GM18858 (cell line): ENCODE measurements around the gene CCL28.
"Not testable (repeated sequence)": the region's sequence is repeated elsewhere in the genome, so short reads cannot be mapped to it uniquely, and the experiment has no call there.

Experiments
- ATAC-seq: cut with Tn5 transposase; IDR thresholded peaks from one replicate; pipeline ENCODE4 v1.9.1; 2021; ENCODE audit not compliant: unreplicated experiment

Gene CCL28

GRCh38 chr5:43411495-43411894 is 696 bp downstream of the CCL28 start:
- no peak for ATAC-seq

- ATAC-seq: no peak
Observed at GRCh38 chr5:43410414-43410813, 1.8 kb downstream of the CCL28 start.

- ATAC-seq: no peak
Observed at GRCh38 chr5:43409809-43410271, 2.4 kb downstream of the CCL28 start.

- not testable (repeated sequence) for ATAC-seq
Observed at GRCh38 chr5:43402524-43403066, 9.6 kb downstream of the CCL28 start.

GRCh38 chr5:43401827-43402226 is 10.4 kb downstream of the CCL28 start:
- no peak for ATAC-seq

GRCh38 chr5:43400082-43400481 is 12.1 kb downstream of the CCL28 start:
- ATAC-seq: no peak

- ATAC-seq: peak; percentile 91
Observed at GRCh38 chr5:43396762-43397304, 15.4 kb downstream of the CCL28 start.

- no peak for ATAC-seq
Observed at GRCh38 chr5:43390471-43390870, 21.7 kb downstream of the CCL28 start.

GRCh38 chr5:43389679-43390329 is 22.4 kb downstream of the CCL28 start:
- ATAC-seq: peak; percentile 52

GRCh38 chr5:43386960-43387362 is 25.2 kb downstream of the CCL28 start:
- peak; percentile 61 for ATAC-seq

- ATAC-seq: no peak
Observed at GRCh38 chr5:43376496-43377140, 35.6 kb downstream of the CCL28 start.

- no peak for ATAC-seq
Observed at GRCh38 chr5:43371821-43372220, 40.4 kb downstream of the CCL28 start.

- ATAC-seq: no peak
Observed at GRCh38 chr5:43370352-43370751, 41.8 kb downstream of the CCL28 start.

- no peak for ATAC-seq
Observed at GRCh38 chr5:43369651-43370050, 42.5 kb downstream of the CCL28 start.

GRCh38 chr5:43367909-43368669 is 44.1 kb downstream of the CCL28 start:
- no peak for ATAC-seq

GRCh38 chr5:43367453-43367852 is 44.7 kb downstream of the CCL28 start:
- no peak for ATAC-seq

GRCh38 chr5:43366680-43367246 is 45.4 kb downstream of the CCL28 start:
- not testable (repeated sequence) for ATAC-seq

- not testable (repeated sequence) for ATAC-seq
Observed at GRCh38 chr5:43365155-43365554, 47.0 kb downstream of the CCL28 start.

GRCh38 chr5:43363445-43364152 is 48.6 kb downstream of the CCL28 start:
- ATAC-seq: no peak

- ATAC-seq: no peak
Observed at GRCh38 chr5:43362725-43363435, 49.3 kb downstream of the CCL28 start.
